Keratinocyte (primary cell): ENCODE measurements around the gene GZMB.

Experiments used
- EZH2 ChIP-seq: IDR thresholded peaks from one replicate; pipeline ENCODE4 v1.6.1; 2012; ENCODE audit warnings: inconsistent platforms, mild to moderate bottlenecking, low read length, moderate library complexity
- TF ChIP-seq, protein P1 (sequence below), 3 experiments: IDR thresholded peaks in 1 of 3; conservative IDR thresholded peaks in 1 of 3; optimal IDR thresholded peaks in 1 of 3; 2 replicates in 2 of 3; 3 replicates in 1 of 3; pipeline versions ENCODE3 to v1.5.1; 2011; ENCODE audit warnings: low read length in 3 of 3, mild to moderate bottlenecking in 3 of 3, moderate library complexity in 2 of 3, control low read depth in 1 of 3, inconsistent platforms in 1 of 3; ENCODE audit not compliant: insufficient read depth in 2 of 3; ENCODE audit errors: extremely low read depth in 1 of 3

DNA sequence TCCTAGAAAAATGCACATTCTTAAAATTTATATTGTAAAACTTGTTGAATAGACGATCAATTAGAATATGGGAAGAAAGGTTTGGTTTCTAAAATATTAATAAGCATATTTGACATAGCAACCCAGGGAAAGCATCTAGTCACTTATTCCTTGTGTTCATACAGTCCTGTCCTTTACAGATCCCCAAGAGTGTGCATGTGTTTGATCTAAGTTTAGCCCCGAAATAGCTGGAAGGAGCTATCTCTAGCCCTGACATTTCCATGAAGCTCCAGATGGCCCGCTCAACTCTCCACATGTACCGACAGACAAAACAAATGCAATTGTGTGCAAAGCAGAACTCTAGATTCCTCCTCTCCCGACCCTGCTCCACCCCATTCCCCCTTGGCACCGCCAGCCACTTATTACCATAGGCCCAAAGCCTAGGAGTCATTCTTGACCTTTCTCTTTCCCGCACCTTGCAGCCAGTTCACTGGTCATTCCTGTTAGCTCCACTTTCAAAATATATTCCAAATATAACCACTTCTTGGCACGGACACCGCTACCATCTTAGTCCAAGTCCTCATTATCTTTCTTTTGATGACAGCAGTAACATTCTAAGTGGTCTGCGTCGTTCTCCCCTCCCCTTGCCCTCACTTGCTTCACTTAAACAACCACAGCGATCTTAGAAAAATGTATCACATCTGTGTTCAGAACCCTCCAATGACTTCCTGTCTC is 45.4 kb upstream of the GZMB start:
- TF ChIP-seq, protein P1, sequence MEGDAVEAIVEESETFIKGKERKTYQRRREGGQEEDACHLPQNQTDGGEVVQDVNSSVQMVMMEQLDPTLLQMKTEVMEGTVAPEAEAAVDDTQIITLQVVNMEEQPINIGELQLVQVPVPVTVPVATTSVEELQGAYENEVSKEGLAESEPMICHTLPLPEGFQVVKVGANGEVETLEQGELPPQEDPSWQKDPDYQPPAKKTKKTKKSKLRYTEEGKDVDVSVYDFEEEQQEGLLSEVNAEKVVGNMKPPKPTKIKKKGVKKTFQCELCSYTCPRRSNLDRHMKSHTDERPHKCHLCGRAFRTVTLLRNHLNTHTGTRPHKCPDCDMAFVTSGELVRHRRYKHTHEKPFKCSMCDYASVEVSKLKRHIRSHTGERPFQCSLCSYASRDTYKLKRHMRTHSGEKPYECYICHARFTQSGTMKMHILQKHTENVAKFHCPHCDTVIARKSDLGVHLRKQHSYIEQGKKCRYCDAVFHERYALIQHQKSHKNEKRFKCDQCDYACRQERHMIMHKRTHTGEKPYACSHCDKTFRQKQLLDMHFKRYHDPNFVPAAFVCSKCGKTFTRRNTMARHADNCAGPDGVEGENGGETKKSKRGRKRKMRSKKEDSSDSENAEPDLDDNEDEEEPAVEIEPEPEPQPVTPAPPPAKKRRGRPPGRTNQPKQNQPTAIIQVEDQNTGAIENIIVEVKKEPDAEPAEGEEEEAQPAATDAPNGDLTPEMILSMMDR (optimal IDR thresholded peaks at IDR 0.05 in 1 of 3, IDR thresholded peaks at IDR 0.05 in 1 of 3, conservative IDR thresholded peaks at IDR 0.05 in 1 of 3; ENCODE audit: extremely low read depth in 1 of 3, insufficient read depth in 2 of 3, low read length in 3 of 3): no peak
- TF ChIP-seq EZH2: no peak
